ENCODE results near the gene PARP3. TPM values are rescaled to one million over a fixed set of nuclear protein-coding genes. Genes with fewer than 3 reads are reported as not detected.
"Not testable (repeated sequence)": the region's sequence is repeated elsewhere in the genome, so short reads cannot be mapped to it uniquely, and the experiment has no call there.

PARP3 gene
- 10 to 100 TPM; 22.9 to 27.1 TPM for total RNA-seq

DNA sequence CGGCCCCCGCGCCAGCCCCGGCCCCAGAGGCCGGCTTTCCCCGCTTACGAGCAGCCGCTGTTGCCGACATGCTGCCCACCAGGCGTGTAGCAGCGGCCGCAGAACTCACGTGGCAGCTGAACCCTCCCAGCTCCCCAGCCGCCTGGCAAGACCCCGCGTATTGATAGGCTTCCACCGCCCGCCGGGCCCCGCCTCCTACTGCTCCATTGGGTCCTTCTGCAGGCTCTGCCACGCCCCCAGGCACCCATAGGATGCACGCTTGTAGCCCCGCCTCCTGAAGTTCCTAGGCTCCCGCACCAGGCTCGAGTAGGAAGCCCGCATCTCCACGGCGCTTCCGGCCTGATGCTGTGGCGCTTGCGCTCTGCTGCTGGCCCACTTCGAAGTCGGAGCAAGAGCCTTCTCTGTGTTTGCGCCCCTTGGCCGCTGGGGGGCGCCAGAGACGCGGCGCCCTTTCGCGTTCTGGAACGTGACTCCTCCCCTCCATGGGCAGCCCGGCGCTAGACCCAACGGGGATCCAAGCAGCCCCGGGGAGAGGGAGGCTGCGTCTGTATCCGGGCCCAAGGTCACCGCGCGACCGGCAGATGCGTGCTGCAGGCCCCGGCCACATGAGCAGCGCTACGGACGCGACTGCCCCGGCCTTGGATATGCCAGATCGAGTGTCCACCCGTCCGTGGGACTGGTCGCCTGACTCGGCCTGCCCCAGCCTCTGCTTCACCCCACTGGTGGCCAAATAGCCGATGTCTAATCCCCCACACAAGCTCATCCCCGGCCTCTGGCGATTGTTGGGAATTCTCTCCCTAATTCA, at the start of gene PARP3, which contains the start of gene RRP9:
PARP3 (plus strand) TSS at position 566 of the 805 bp plus-strand sequence. CDS start 993 bp downstream, outside the sequence.
RRP9 (minus strand) TSS at position 107 of the 805 bp plus-strand sequence; CDS start at position 70, 37 bp downstream.
- DNase-seq (peak; percentile 99 to 100), ATAC-seq (replicated peaks in 1 of 2) (peak; percentile 92 to 95)
- Mint-ChIP-seq H3K27me3 (ENCODE audit: low read depth) (no peaks in the 10 kb centered on the region), H3K27ac (peak within 1 kb of the TSS; percentile 83), H3K36me3 (ENCODE audit: insufficient read depth in 2 of 2) (peaks cover 0 to 4% of the 10 kb centered on the region in 2 donors), H3K4me3 (peak within 1 kb of the TSS; percentile 69 to 80), H3K9me3 (no peaks in the 10 kb centered on the region), H3K4me1 (ENCODE audit: low read depth) (peaks cover 39% of the 10 kb centered on the region)

DNA sequence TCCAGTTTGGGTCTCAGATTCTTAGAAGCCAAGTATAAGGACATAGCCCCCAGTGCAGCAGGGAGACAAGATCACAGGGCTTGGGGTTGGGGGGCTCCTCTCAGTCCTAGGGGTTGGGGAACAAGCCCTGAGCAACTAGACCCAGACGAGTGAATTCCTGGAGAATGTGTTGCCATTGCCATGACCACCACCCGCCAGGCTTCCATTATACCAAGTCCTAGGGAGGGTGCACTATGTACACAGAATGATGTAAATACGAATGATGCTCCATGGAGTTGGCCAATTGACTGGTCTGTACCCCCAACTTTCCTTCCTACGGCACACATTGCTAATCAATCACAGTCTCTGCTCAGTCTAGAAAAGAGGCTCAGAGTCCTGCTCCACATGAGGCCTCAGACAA, 47.8 kb upstream of the PARP3 start:
- Mint-ChIP-seq H3K27ac (no peak overlapping the region), H3K9me3 (no peaks in the 10 kb centered on the region), H3K36me3 (ENCODE audit: insufficient read depth in 2 of 2) (no peaks in the 10 kb centered on the region), H3K4me1 (ENCODE audit: low read depth) (peaks cover 11% of the 10 kb centered on the region), H3K4me3 (no peak overlapping the region), H3K27me3 (ENCODE audit: low read depth) (peaks cover 50% of the 10 kb centered on the region)
- DNase-seq, result no peak
- ATAC-seq (replicated peaks in 1 of 2), result no peak

GRCh38 chr3:51894939-51895338, 47.2 kb upstream of the PARP3 start:
- Mint-ChIP-seq H3K9me3 (no peaks in the 10 kb centered on the region), H3K4me3 (no peak overlapping the region), H3K36me3 (ENCODE audit: insufficient read depth in 2 of 2) (no peaks in the 10 kb centered on the region), H3K27ac (no peak overlapping the region), H3K4me1 (ENCODE audit: low read depth) (peaks cover 11% of the 10 kb centered on the region), H3K27me3 (ENCODE audit: low read depth) (peaks cover 50% of the 10 kb centered on the region)
- no peak for ATAC-seq (replicated peaks in 1 of 2)
- DNase-seq, result no peak

DNA sequence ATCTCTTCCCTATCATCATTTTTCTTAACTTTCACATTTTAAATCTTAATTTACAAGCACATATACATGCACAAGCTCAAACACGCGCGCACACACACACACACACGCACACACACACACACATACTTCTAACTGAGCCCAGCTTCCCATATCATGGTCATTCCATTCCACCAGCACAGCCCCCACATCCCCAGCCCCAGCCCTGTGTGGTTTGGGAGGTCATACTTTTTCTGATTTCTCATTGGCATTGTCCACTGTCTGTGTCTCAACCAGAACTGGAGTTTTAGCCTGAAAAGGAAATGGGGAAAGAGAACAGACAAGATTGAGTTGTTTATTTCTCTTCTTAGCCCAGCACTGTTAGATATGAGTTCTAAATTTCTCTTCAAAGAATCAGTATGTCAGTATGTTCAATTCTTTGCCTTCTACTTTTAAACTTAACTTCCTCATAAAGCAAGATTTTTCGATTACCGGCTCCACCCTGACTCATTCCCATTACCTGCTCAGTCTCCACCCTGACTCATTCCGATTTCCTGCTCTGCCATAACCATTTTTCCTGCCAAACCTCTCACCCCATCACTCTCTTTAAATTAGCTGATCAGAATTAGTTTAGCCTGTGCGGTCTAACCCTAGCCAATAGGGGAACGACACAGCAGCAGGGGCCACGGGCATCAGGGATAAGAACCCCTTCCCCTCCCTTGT, 45.4 kb upstream of the PARP3 start:
- ATAC-seq (replicated peaks in 1 of 2), result no peak
- no peak overlapping the region for H3K27ac Mint-ChIP-seq
- DNase-seq, result no peak
- H3K27me3 Mint-ChIP-seq (ENCODE audit: low read depth), result peaks cover 61% of the 10 kb centered on the region
- no peak overlapping the region for H3K4me3 Mint-ChIP-seq
- H3K36me3 Mint-ChIP-seq (ENCODE audit: insufficient read depth in 2 of 2), result no peaks in the 10 kb centered on the region
- peaks cover 8% of the 10 kb centered on the region for H3K4me1 Mint-ChIP-seq (ENCODE audit: low read depth)
- H3K9me3 Mint-ChIP-seq, result no peaks in the 10 kb centered on the region

- peaks cover 8% of the 10 kb centered on the region for H3K4me1 Mint-ChIP-seq (ENCODE audit: low read depth)
- no peak overlapping the region for H3K27ac Mint-ChIP-seq
- no peaks in the 10 kb centered on the region for H3K9me3 Mint-ChIP-seq
- peaks cover 56% of the 10 kb centered on the region for H3K27me3 Mint-ChIP-seq (ENCODE audit: low read depth)
- DNase-seq (no peak), ATAC-seq (replicated peaks in 1 of 2) (no peak)
- H3K36me3 Mint-ChIP-seq (ENCODE audit: insufficient read depth in 2 of 2), result no peaks in the 10 kb centered on the region
- H3K4me3 Mint-ChIP-seq, result no peak overlapping the region
Measured at GRCh38 chr3:51897391-51897790, 44.8 kb upstream of the PARP3 start.

DNA sequence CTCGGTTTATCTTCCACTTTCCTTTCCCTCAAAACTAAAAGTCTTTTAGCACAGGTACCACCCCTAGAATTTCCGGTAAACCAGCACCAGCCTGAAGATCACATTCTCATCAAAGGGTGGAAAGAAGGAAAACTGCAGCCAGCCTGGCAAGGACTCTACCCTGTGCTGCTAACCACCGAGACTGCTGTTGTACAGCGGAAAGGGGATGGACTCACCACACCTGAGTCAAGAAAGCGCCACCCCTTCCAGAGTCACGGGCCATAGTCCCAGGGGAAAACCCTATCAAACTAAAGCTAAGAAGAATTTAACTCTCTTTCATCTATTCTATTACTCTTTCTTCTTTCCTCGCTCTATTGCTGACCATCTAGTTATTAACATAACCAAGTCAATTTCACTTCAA, 42.1 kb upstream of the PARP3 start:
- not testable (repeated sequence) for H3K4me3 Mint-ChIP-seq; H3K9me3 Mint-ChIP-seq; H3K27ac Mint-ChIP-seq; DNase-seq; H3K36me3 Mint-ChIP-seq (ENCODE audit: insufficient read depth in 2 of 2); ATAC-seq (replicated peaks in 1 of 2)
- H3K4me1 Mint-ChIP-seq (ENCODE audit: low read depth), result peaks cover 11% of the 10 kb centered on the region
- peaks cover 59% of the 10 kb centered on the region for H3K27me3 Mint-ChIP-seq (ENCODE audit: low read depth)

DNA sequence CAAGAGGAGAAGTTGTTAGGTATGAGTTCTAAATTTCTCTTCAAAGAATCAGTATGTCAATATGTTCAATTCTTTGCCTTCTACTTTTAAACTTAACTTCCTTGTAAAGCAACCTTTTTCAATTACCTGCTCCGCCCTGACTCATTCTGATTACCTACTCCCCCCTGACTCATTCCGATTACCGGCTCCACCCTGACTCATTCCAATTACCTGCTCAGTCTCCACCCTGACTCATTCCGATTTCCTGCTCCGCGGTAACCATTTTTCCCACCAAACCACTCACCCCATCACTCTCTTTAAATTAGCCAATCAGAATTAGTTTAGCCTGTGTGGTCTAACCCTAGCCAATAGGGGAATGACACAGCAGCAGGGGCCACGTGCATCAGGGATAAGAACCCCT, 39.8 kb upstream of the PARP3 start:
- peak overlapping the region in 1 of 2 donors; percentile 2 for H3K4me3 Mint-ChIP-seq
- DNase-seq, result peak; percentile 46 to 60
- peaks cover 11% of the 10 kb centered on the region for H3K4me1 Mint-ChIP-seq (ENCODE audit: low read depth)
- H3K36me3 Mint-ChIP-seq (ENCODE audit: insufficient read depth in 2 of 2), result peaks cover 2 to 11% of the 10 kb centered on the region in 2 donors
- ATAC-seq (replicated peaks in 1 of 2), result peak; percentile 54 to 86
- H3K9me3 Mint-ChIP-seq, result not testable (repeated sequence)
- H3K27me3 Mint-ChIP-seq (ENCODE audit: low read depth), result peaks cover 60% of the 10 kb centered on the region
- H3K27ac Mint-ChIP-seq, result peak overlapping the region; percentile 27

DNA sequence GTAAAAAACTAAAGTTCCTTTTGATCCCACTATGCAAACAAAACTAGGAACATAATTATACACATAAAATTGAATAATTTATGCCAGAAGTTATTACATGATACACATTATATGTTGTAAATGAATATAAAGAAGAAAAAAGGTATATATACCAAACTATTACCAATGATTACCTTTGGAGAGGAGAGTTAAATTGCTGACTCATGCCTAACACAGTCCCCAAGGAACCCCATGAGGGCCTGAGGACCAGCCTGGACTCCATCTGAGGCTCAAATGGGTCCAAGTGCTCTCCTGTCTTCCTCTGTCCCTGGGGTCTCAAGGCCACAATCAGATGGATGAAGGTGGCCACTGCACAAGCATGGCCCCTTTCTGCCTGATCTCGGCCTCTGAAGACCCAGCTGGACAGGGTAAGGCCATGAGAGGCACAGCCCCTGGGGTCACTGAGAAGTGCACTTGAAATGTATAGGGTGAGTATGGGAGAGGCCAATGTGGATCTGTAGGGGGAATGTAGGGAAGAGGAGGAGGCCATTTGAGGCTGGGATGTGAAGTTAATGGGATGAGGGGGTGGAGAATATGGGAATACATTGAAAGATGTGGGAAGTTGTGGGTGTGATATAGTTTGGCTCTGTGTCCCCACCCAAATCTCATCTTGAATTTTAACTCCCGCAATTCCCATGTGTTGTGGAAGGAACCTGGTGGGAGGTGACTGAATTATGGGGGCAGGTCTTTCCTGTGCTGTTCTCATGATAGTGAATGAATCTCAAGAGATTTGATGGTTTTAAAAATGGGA, 37.9 kb upstream of the PARP3 start:
- no peak for DNase-seq
- Mint-ChIP-seq H3K27me3 (ENCODE audit: low read depth) (peaks cover 53% of the 10 kb centered on the region), H3K4me3 (no peak overlapping the region), H3K9me3 (peaks cover 5 to 9% of the 10 kb centered on the region in 2 donors), H3K27ac (no peak overlapping the region), H3K36me3 (ENCODE audit: insufficient read depth in 2 of 2) (peaks cover 8 to 14% of the 10 kb centered on the region in 2 donors), H3K4me1 (ENCODE audit: low read depth) (peaks cover 11% of the 10 kb centered on the region)
- ATAC-seq (replicated peaks in 1 of 2), result no peak

GRCh38 chr3:51908026-51908425, 34.1 kb upstream of the PARP3 start:
- Mint-ChIP-seq H3K4me3 (no peak overlapping the region), H3K36me3 (ENCODE audit: insufficient read depth in 2 of 2) (peaks cover 8 to 15% of the 10 kb centered on the region in 2 donors), H3K9me3 (peaks cover 5 to 9% of the 10 kb centered on the region in 2 donors), H3K4me1 (ENCODE audit: low read depth) (no peaks in the 10 kb centered on the region), H3K27ac (no peak overlapping the region), H3K27me3 (ENCODE audit: low read depth) (peaks cover 38% of the 10 kb centered on the region)
- no peak for DNase-seq
- ATAC-seq (replicated peaks in 1 of 2), result no peak

DNA sequence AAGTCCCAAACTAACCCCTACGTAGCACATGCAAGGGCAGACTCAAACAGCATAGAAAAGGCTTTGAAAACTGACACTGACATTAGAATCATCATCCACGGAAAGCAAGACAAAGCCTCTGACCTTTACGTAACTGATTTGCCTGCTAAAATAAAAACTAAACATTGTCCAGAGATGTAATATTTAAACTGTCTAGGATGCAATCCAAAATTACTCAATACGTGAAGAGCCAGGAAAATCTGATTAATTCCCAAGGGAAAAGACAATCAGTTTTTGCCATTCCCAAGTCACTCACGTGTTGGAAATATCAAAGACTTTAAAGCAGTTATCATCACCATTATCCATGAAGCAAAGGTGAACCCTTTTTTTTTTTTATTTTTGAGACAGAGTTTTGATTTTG, 25.7 kb upstream of the PARP3 start:
- Mint-ChIP-seq H3K27me3 (ENCODE audit: low read depth) (no peaks in the 10 kb centered on the region), H3K4me3 (no peak overlapping the region), H3K4me1 (ENCODE audit: low read depth) (no peaks in the 10 kb centered on the region), H3K9me3 (no peaks in the 10 kb centered on the region), H3K36me3 (ENCODE audit: insufficient read depth in 2 of 2) (no peaks in the 10 kb centered on the region), H3K27ac (no peak overlapping the region)
- DNase-seq, result no peak
- ATAC-seq (replicated peaks in 1 of 2), result no peak

DNA sequence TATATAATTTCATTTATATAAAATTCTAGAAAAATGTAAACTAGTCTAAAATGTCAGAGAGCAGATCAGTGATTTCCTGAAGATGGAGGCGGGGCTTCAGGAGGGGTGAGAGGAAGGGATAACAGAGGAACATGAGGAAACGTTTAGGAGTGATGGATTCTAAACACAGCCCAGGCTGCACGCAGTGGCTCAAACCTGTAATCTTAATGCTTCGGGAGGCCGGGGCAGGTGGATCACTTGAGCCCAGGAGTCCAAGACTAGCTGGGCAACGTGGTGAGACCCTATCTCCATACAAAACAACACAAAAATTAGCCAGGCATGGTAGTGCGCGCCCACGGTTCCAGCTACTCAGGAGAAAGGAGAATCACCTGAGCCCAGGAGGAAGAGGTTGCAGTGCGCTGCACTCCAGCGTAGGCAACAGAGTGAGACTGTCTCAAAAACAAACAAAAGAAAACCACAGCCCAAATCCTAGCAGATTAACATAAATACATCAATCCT, 21.0 kb upstream of the PARP3 start:
- Mint-ChIP-seq H3K4me1 (ENCODE audit: low read depth) (no peaks in the 10 kb centered on the region), H3K4me3 (no peak overlapping the region), H3K27ac (no peak overlapping the region), H3K9me3 (no peaks in the 10 kb centered on the region), H3K36me3 (ENCODE audit: insufficient read depth in 2 of 2) (no peaks in the 10 kb centered on the region), H3K27me3 (ENCODE audit: low read depth) (no peaks in the 10 kb centered on the region)
- DNase-seq (no peak), ATAC-seq (replicated peaks in 1 of 2) (no peak)

- no peaks in the 10 kb centered on the region for H3K4me1 Mint-ChIP-seq (ENCODE audit: low read depth)
Measured at GRCh38 chr3:51927061-51927977, 14.8 kb upstream of the PARP3 start.

More at GRCh38 chr3:51927061-51927977, 14.8 kb upstream of the PARP3 start:
- Mint-ChIP-seq H3K9me3 (no peaks in the 10 kb centered on the region), H3K36me3 (ENCODE audit: insufficient read depth in 2 of 2) (peaks cover 0 to 2% of the 10 kb centered on the region in 2 donors), H3K27me3 (ENCODE audit: low read depth) (no peaks in the 10 kb centered on the region), H3K4me3 (no peak overlapping the region), H3K27ac (no peak overlapping the region)
- no peak for DNase-seq
- no peak for ATAC-seq (replicated peaks in 1 of 2)

Data from activated T-cell treated with anti-CD3 and anti-CD28 coated beads, Interleukin-2, amount 50 U/mL, for 72 hours (primary cell).